Measurements from ENCODE around the gene OR5AU1. TPM values are rescaled to one million over a fixed set of nuclear protein-coding genes. Genes with fewer than 3 reads are reported as not detected.

The OR5AU1 gene
- total RNA-seq, 1 donor from 2014 or later = not detected

DNA sequence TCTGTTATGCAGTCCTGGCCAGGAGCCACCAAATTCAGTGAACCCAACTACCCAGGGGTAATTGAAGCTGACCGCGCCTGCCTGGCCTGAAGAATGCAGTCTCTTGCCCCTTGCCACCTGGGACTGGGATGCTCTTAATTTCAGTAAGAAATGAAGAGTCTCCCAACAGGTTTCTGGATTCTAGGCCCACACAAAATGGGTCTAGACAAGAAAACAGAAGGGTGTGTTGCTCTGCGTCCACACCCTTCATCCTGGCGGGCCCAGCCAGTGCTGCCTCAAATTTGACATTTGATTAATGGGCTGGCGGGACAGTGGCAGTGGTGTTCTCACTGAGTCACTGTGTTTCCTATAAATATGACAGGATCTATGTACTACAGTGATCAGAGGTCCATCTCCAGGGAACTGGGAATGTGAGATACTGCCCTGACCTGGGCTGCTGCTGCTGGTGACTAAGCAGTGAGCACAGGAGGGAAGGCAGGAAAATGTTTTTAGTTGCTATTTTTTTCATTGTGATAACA lies 48.5 kb downstream of the OR5AU1 start:
- Mint-ChIP-seq H3K4me1 (ENCODE audit: unreplicated experiment) (peaks cover 34% of the 10 kb centered on the region), H3K4me3 (ENCODE audit: unreplicated experiment) (no peak overlapping the region), H3K36me3 (ENCODE audit: unreplicated experiment) (no peaks in the 10 kb centered on the region), H3K27ac (ENCODE audit: unreplicated experiment) (no peak overlapping the region), H3K27me3 (ENCODE audit: unreplicated experiment) (peaks cover 6% of the 10 kb centered on the region), H3K9me3 (ENCODE audit: unreplicated experiment) (no peaks in the 10 kb centered on the region)
- DNase-seq (ENCODE audit: extremely low spot score, unreplicated experiment) = no peak
- TF ChIP-seq, protein P1, sequence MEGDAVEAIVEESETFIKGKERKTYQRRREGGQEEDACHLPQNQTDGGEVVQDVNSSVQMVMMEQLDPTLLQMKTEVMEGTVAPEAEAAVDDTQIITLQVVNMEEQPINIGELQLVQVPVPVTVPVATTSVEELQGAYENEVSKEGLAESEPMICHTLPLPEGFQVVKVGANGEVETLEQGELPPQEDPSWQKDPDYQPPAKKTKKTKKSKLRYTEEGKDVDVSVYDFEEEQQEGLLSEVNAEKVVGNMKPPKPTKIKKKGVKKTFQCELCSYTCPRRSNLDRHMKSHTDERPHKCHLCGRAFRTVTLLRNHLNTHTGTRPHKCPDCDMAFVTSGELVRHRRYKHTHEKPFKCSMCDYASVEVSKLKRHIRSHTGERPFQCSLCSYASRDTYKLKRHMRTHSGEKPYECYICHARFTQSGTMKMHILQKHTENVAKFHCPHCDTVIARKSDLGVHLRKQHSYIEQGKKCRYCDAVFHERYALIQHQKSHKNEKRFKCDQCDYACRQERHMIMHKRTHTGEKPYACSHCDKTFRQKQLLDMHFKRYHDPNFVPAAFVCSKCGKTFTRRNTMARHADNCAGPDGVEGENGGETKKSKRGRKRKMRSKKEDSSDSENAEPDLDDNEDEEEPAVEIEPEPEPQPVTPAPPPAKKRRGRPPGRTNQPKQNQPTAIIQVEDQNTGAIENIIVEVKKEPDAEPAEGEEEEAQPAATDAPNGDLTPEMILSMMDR (IDR thresholded peaks at IDR 0.05) = no peak

DNA sequence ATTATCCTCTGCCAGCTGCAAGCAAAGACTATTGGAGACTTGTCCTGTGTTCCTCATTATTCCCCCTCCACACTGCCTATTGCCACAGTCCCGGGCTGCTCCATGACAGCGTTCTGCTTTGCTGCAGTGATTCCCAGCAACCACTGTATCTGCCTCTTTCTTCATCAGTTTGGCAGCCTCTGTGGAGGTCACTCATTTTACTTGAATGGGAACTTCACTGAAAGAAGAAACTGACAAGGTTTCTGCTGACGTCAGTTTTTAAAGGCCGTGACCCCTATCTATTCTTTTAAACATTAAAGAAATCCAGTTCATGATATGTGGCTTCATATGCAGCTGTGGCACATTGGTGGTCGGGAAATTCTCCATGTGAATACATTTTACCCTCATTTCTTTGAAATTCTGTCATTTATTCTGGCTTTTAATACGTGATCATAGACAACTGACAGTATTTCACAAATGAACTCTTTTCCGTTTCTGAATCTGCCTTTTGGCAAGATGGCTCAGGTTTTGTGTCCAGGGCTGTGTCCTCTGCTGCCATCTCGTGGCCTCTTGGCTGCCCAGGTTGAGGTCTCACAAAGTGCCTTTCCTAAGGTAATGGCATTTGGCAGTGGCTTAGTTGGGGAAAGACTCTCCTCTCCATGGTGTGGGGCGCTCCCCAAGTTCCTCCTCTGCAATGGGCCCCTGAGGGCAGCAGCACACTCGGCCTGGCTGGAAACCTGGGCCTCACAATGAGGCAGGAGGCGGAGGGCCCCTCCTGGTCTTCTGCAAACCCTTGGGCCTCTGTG lies 49.2 kb downstream of the OR5AU1 start:
- H3K27ac Mint-ChIP-seq (ENCODE audit: unreplicated experiment) = peak overlapping the region; percentile 45
- H3K4me1 Mint-ChIP-seq (ENCODE audit: unreplicated experiment) = peaks cover 38% of the 10 kb centered on the region
- no peak for DNase-seq (ENCODE audit: extremely low spot score, unreplicated experiment)
- peak overlapping the region; percentile 22 for H3K4me3 Mint-ChIP-seq (ENCODE audit: unreplicated experiment)
- no peaks in the 10 kb centered on the region for H3K36me3 Mint-ChIP-seq (ENCODE audit: unreplicated experiment)
- TF ChIP-seq, protein P1 (IDR thresholded peaks at IDR 0.05) = peak; percentile 92
- H3K9me3 Mint-ChIP-seq (ENCODE audit: unreplicated experiment) = no peaks in the 10 kb centered on the region
- H3K27me3 Mint-ChIP-seq (ENCODE audit: unreplicated experiment) = peaks cover 6% of the 10 kb centered on the region

DNA sequence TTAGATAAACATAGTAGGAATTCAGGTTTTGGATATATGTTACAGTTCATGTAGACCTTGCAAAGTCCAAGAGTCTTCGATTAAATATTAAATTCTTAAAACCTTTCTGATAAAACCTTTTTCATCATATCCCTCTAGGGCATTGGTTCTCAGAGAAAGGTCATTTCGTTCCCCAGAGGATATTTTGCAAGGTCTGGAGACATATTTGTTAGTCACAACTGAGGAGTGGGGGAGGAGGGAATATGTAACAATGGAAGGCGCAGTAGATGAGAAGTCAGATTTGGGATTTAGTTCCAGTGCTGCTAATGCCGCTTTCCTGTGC lies 49.7 kb downstream of the OR5AU1 start:
- DNase-seq (ENCODE audit: extremely low spot score, unreplicated experiment) = no peak
- Mint-ChIP-seq H3K36me3 (ENCODE audit: unreplicated experiment) (no peaks in the 10 kb centered on the region), H3K27ac (ENCODE audit: unreplicated experiment) (no peak overlapping the region), H3K4me1 (ENCODE audit: unreplicated experiment) (peaks cover 38% of the 10 kb centered on the region), H3K27me3 (ENCODE audit: unreplicated experiment) (peaks cover 5% of the 10 kb centered on the region), H3K9me3 (ENCODE audit: unreplicated experiment) (no peaks in the 10 kb centered on the region), H3K4me3 (ENCODE audit: unreplicated experiment) (no peak overlapping the region)
- TF ChIP-seq, protein P1 (IDR thresholded peaks at IDR 0.05) = no peak

DNA sequence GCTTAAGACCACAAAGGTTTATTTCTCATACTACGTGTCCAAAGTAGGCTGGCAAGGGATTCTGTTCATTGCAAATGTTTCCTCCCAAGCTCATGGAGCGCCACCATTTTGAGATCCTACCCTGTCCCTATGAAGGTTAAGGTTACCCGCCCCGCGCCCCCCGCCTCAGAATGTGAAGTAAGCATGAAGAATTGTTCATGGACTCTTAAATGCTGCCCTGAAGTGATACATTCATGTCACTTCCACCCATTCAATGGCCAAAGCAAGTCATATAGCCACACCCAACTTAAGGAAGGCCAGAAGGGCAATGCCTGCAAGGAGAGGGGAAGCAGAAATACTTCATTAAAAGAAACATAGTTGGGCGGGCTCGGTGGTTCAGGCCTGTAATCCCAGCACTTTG lies 50.8 kb downstream of the OR5AU1 start:
- Mint-ChIP-seq H3K4me3 (ENCODE audit: unreplicated experiment) (no peak overlapping the region), H3K27ac (ENCODE audit: unreplicated experiment) (no peak overlapping the region), H3K4me1 (ENCODE audit: unreplicated experiment) (peaks cover 41% of the 10 kb centered on the region), H3K9me3 (ENCODE audit: unreplicated experiment) (no peaks in the 10 kb centered on the region), H3K27me3 (ENCODE audit: unreplicated experiment) (no peaks in the 10 kb centered on the region), H3K36me3 (ENCODE audit: unreplicated experiment) (no peaks in the 10 kb centered on the region)
- TF ChIP-seq, protein P1 (IDR thresholded peaks at IDR 0.05) = no peak
- no peak for DNase-seq (ENCODE audit: extremely low spot score, unreplicated experiment)

Other genes with a start within 250 kb of the OR5AU1 start
- gene RNASE2, start 200.6 kb downstream of the OR5AU1 start, total RNA-seq = not detected in 2 replicates
- gene METTL17, start 166.1 kb downstream of the OR5AU1 start, total RNA-seq = 58.6 and 63.9 TPM in 2 replicates
- 0.60 and 1.1 TPM in 2 replicates for gene SLC39A2, start 156.8 kb downstream of the OR5AU1 start, total RNA-seq
- 8.0 and 8.6 TPM in 2 replicates for gene NDRG2, start 131.0 kb downstream of the OR5AU1 start, total RNA-seq
- gene TPPP2, start 125.8 kb downstream of the OR5AU1 start, total RNA-seq = not detected in 2 replicates
- gene RNASE13, start 121.3 kb downstream of the OR5AU1 start, total RNA-seq = not detected in 2 replicates
- gene RNASE7, start 113.7 kb downstream of the OR5AU1 start, total RNA-seq = not detected in 2 replicates
- not detected in 2 replicates for gene RNASE8, start 98.2 kb downstream of the OR5AU1 start, total RNA-seq
- 126 and 139 TPM in 2 replicates for gene ARHGEF40, start 85.8 kb downstream of the OR5AU1 start, total RNA-seq
- 20.5 and 25.2 TPM in 2 replicates for gene ZNF219, start 57.4 kb downstream of the OR5AU1 start, total RNA-seq
- 1.2 TPM in 2 replicates for gene TMEM253, start 55.0 kb downstream of the OR5AU1 start, total RNA-seq
- 424 and 430 TPM in 2 replicates for gene HNRNPC, start 113.4 kb upstream of the OR5AU1 start, total RNA-seq
- gene RPGRIP1, start 124.0 kb upstream of the OR5AU1 start, total RNA-seq = not detected in 2 replicates
- gene SUPT16H, start 228.0 kb upstream of the OR5AU1 start, total RNA-seq = 82.5 and 85.6 TPM in 2 replicates